Activated CD4-positive, alpha-beta T cell treated with anti-CD3 and anti-CD28 coated beads, Interleukin-2, amount 10 ng/mL, durations not matched to agents 24 days and 14 days (primary cell): ENCODE data around the gene DNAAF1. TPM values are rescaled to one million over a fixed set of nuclear protein-coding genes. Genes with fewer than 3 reads are reported as not detected.

Experiments
- DNase-seq: peaks from one replicate; pipeline ENCODE4 v3.0.0; 2022
- H3K27ac Mint-ChIP-seq: one replicate; pipeline ENCODE4 v1.8.0; 2022; ENCODE audit warnings: mild to moderate bottlenecking, mixed read lengths
- H3K27me3 Mint-ChIP-seq: one replicate; pipeline ENCODE4 v1.8.0; 2022; ENCODE audit warnings: mixed read lengths
- H3K36me3 Mint-ChIP-seq: one replicate; pipeline ENCODE4 v1.8.0; 2022; ENCODE audit warnings: low read depth, mild to moderate bottlenecking, mixed read lengths
- H3K4me1 Mint-ChIP-seq: one replicate; pipeline ENCODE4 v1.8.0; 2021; ENCODE audit warnings: mixed read lengths
- H3K4me3 Mint-ChIP-seq: one replicate; pipeline ENCODE4 v1.8.0; 2022; ENCODE audit warnings: mild to moderate bottlenecking, moderate library complexity, mixed read lengths
- H3K9me3 Mint-ChIP-seq: one replicate; pipeline ENCODE4 v1.8.0; 2021; ENCODE audit warnings: mixed read lengths
- intact Hi-C: fragments of 100-400 bp; cut with micrococcal nuclease; formaldehyde crosslinking; loops from one replicate; pipeline ENCODE4 v1.15.1; 2023
- total RNA-seq: library from RNA; stranded (reverse); gene quantifications from 2 replicates; pipeline ENCODE4 v1.2.3, GENCODE V29; 2022

The DNAAF1 gene
- total RNA-seq, 1 donor from 2014 or later: not detected

DNA sequence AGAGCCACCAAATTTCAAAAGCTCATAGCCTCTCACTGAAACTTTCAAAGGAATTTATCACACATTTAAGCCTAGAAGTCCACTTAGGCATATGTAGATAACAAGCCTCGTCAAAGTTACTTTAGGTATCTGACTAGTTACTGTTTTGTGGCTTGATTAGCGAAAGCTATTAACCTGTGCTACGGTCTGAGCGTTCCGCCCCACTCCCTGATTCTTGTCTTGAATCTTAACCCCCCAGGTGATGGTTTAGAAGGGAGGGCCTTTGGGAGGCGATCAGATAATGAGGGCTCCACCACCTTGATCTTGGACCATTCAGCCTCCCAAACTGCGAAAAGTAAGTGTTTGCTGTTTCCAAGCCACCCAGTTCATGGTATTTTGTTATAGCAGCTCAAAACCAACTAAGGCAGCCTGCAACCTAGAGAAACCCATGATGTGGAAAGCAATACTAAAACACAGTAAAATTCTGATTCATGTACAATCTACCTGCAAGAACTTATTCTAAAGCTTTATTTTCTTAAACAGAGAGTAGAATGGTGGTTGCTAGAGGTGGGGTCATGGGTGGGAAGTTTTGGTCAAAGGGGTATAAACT lies 7.2 kb upstream of the DNAAF1 start:
- peaks cover 24% of the 10 kb centered on the region for H3K4me1 Mint-ChIP-seq
- no peak for DNase-seq
- H3K27ac Mint-ChIP-seq: no peak overlapping the region
- H3K27me3 Mint-ChIP-seq: peaks cover 1% of the 10 kb centered on the region
- H3K9me3 Mint-ChIP-seq: no peaks in the 10 kb centered on the region
- intact Hi-C loops: loop anchor here (1.0 kb wide), 1 partner anchor 22 kb away; the partner anchor contains the start of gene MBTPS1
- peaks cover 3% of the 10 kb centered on the region for H3K36me3 Mint-ChIP-seq
- no peak overlapping the region for H3K4me3 Mint-ChIP-seq

DNA sequence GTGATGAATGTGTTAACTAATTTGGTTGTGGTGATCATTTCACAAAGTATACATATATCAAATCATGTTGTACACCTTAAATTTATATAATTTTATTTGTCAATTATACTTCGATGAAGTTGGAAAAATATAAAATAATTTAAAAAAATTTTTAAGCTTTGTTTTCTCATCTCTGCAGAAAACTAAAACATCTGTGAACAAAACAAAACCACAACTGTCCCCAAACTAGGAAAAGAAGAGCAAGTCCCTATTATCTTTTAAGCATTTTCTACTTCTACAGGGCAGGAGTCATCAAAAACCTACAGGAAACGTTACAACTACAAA lies 6.6 kb upstream of the DNAAF1 start:
- DNase-seq: no peak
- H3K4me3 Mint-ChIP-seq: no peak overlapping the region
- intact Hi-C loops: loop anchor here (1.0 kb wide), 1 partner anchor 22 kb away; the partner anchor contains the start of gene MBTPS1
- H3K27me3 Mint-ChIP-seq: peaks cover 5% of the 10 kb centered on the region
- no peaks in the 10 kb centered on the region for H3K9me3 Mint-ChIP-seq
- H3K36me3 Mint-ChIP-seq: peaks cover 3% of the 10 kb centered on the region
- H3K4me1 Mint-ChIP-seq: peaks cover 27% of the 10 kb centered on the region
- no peak overlapping the region for H3K27ac Mint-ChIP-seq

DNA sequence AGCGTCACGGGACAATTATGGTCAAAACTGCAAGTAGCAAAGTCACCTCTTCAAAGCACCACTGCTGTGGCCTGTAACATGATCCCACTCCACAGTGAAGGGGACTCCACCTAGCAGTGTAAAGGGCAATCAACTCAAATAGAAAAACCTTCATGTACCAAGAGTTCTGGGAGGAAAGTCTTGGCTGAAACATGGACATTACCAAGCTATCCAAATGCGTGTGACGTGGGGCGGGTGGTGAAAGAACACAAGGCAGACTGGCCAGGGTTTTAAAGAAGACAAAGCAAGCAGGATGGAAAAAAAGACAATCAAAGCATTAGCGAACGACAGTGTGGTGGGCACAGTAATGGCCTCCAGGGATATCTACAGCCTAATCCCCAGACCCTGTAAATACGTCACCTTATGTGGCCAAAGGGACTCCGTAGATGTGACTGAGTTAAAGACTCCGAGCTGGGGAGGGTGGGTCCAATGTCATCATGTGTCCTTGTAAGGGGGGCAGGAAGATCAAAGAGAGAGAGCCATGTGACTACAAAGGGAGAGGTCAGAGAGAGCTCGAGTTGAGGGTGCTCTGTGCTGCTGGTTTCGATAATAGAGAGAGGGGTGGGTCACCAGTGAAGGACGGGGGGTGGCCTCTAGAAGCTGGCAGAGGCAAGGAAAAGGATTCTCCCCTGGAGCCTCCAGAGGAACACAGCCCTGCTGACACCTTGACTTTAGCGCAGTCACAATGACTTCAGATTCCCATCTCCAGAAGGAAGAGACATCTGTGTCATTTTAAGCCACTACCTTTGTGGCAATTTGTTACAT lies 6.1 kb upstream of the DNAAF1 start:
- peaks cover 3% of the 10 kb centered on the region for H3K36me3 Mint-ChIP-seq
- peak overlapping the region; percentile 48 for H3K4me3 Mint-ChIP-seq
- peak overlapping the region; percentile 82 for H3K27ac Mint-ChIP-seq
- peaks cover 29% of the 10 kb centered on the region for H3K4me1 Mint-ChIP-seq
- H3K9me3 Mint-ChIP-seq: no peaks in the 10 kb centered on the region
- peak; percentile 74 for DNase-seq
- peaks cover 6% of the 10 kb centered on the region for H3K27me3 Mint-ChIP-seq
- intact Hi-C loops: loop anchor here (1.0 kb wide), 1 partner anchor 23 kb away; the partner anchor contains the start of gene MBTPS1

DNA sequence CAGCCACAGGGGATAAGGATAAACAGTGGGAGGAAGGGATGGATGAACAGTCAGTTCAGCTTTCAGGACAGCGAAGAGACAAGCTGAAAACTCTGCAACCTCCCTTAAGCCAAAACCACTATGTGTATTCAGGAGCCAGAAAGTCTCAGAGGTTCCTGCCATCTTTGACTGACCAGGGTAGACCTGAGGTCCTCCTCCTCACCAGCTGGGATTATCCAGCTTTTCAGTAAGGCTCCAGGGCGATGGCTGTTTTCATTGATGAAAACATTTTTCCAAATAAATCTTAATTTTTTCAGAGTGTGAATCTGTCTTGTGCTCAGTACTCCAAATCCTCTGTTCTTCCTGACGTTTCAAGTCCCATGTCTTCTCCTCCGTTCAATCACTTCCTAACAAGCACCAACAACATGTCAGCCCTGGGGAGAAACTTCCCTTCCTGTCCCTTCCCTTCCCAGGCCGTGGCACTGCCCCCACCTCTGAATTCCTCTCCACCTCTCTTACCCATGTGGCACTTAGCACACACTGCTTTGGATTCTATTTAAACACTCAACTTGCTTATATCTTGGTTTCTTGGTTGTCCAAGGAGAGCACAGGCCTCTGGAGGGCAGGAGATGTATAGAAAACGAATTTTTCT lies 5.4 kb upstream of the DNAAF1 start:
- Mint-ChIP-seq H3K4me3 (no peak overlapping the region), H3K27me3 (peaks cover 10% of the 10 kb centered on the region), H3K27ac (no peak overlapping the region), H3K36me3 (peaks cover 6% of the 10 kb centered on the region), H3K4me1 (peaks cover 32% of the 10 kb centered on the region), H3K9me3 (no peaks in the 10 kb centered on the region)
- intact Hi-C loops: no loop called here
- no peak for DNase-seq

DNA sequence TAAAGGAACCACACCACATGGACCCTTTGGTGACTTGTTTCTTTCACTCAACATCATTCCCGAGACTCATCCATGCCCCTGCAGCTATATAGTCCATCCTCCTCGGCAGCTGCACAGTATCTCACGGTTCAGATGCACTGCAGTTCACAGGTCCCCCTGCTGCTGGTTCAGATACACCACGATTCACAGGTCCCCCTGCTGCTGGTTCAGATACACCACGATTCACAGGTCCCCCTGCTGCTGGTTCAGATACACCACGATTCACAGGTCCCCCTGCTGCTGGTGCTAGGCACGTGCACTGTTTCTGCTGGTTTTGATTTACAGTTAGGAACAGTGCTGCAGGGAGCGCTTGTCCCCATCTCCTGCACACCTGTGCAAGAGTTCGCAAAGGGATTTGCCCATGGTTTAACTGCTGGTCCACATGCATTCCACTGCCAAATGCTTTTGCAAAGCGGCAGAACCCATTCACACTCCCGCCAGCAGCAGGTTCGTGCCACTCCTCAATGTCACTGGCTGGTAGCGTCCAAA lies 3.9 kb upstream of the DNAAF1 start:
- intact Hi-C loops: no loop called here
- Mint-ChIP-seq H3K36me3 (peaks cover 4% of the 10 kb centered on the region), H3K4me3 (no peak overlapping the region), H3K4me1 (peaks cover 30% of the 10 kb centered on the region), H3K27me3 (peaks cover 10% of the 10 kb centered on the region), H3K9me3 (no peaks in the 10 kb centered on the region), H3K27ac (no peak overlapping the region)
- DNase-seq: peak; percentile 69

DNA sequence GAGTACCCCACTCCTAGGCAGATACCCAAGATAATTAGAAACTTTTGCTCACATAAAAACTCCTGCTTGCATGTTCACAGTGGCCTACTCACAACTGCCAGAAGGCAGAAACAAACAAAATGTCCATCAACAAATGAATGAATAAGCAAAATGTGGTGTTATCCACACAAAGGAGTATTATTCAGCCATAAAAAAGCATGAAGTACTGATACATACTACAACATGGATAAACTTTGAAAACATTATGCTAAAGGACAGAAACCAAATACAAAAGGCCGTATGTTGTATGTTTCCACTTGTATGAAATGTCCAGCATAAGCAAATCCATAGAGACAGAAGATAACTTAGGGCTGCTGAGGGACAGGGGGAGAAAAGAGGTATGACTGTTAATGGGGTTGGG lies 2.0 kb upstream of the DNAAF1 start:
- intact Hi-C loops: no loop called here
- Mint-ChIP-seq H3K27ac (no peak overlapping the region), H3K9me3 (no peaks in the 10 kb centered on the region), H3K4me1 (peaks cover 23% of the 10 kb centered on the region), H3K4me3 (peak overlapping the region; percentile 43), H3K36me3 (peaks cover 4% of the 10 kb centered on the region), H3K27me3 (peaks cover 16% of the 10 kb centered on the region)
- no peak for DNase-seq

DNA sequence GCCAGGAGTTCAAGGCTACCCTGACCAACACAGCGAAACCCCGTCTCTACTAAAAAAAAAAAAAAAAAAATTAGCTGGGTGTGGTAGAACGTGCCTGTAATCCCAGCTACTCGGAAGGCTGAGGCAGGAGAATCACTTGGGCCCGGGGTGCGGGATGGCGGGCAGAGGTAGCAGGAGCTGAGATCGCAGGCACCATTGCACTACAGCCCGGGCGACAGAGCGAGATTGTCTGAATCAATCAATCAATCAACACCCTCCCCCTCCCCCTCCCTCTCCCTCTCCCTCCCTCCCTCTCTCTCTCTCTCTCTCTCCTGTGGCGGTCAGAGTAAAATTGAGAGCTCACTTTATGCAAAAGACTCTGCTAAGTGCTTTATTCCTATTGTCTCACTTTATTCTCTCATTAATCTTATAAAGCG lies 1.3 kb upstream of the DNAAF1 start:
- Mint-ChIP-seq H3K27ac (peak overlapping the region; percentile 86), H3K4me1 (peaks cover 20% of the 10 kb centered on the region), H3K4me3 (peak overlapping the region; percentile 94), H3K9me3 (no peaks in the 10 kb centered on the region), H3K27me3 (peaks cover 16% of the 10 kb centered on the region), H3K36me3 (peaks cover 4% of the 10 kb centered on the region)
- intact Hi-C loops: loop anchor here (2.0 kb wide), 1 partner anchor 59 kb away; no protein-coding TSS in a partner anchor
- no peak for DNase-seq

DNA sequence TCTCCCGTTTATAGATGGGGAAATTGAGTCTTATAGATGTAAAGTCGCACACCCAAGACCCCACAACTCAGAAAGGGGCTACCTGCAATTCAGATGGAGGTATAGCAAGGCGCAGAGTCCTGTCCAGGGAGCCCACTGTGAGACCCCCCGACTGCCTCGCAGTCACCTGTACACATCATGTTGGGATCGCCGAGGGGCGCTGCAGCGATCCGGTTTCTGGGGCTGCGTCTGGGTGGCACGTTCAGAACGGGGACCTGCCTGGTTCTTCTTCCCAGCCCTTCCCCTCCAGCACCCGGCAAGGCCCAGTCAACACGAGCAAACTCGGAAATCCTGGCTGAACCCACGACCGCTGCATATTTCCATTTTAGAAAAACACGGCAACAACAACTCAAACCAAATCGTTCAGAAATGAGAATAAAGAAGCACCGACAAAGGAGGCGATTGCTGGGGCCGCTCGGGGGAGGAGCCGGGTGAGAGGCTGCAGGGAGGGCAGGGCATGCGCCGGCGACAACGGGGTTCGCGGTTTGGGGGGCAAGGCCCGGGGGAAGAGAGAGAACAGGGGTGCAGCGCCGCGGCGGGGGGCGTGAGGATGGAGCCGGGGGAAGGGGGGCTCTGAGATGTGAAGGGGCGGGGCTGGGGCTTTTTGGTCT lies 774 bp upstream of the DNAAF1 start:
- Mint-ChIP-seq H3K27me3 (peaks cover 16% of the 10 kb centered on the region), H3K27ac (peak overlapping the region; percentile 86), H3K4me3 (peak overlapping the region; percentile 94), H3K36me3 (peaks cover 3% of the 10 kb centered on the region), H3K9me3 (no peaks in the 10 kb centered on the region), H3K4me1 (peaks cover 14% of the 10 kb centered on the region)
- intact Hi-C loops: loop anchor here (2.0 kb wide), 1 partner anchor 60 kb away; no protein-coding TSS in a partner anchor
- peak; percentile 86 for DNase-seq

DNA sequence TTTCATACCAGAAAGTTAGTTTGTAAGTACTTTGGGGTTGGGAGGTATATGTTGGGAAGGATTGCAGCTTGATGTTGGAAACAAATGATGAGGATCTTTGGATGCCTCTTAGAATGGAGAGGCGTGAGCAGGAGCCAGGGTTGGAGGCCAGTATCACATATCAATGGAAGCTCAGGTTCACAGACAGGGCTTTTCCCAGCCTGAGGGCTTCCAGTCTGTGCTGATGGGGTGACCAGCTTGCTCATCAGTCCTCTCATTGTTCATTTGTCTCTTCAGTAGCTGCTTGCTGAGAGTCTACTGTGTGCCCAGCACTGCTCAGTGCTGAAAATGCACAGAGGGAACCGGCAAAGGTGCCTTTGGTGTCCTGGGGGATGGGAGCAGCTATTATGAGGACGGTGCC lies 5.8 kb downstream of the DNAAF1 start:
- intact Hi-C loops: no loop called here
- H3K9me3 Mint-ChIP-seq: no peaks in the 10 kb centered on the region
- H3K27me3 Mint-ChIP-seq: peaks cover 16% of the 10 kb centered on the region
- no peak overlapping the region for H3K4me3 Mint-ChIP-seq
- H3K27ac Mint-ChIP-seq: no peak overlapping the region
- no peaks in the 10 kb centered on the region for H3K4me1 Mint-ChIP-seq
- no peaks in the 10 kb centered on the region for H3K36me3 Mint-ChIP-seq
- DNase-seq: no peak

DNA sequence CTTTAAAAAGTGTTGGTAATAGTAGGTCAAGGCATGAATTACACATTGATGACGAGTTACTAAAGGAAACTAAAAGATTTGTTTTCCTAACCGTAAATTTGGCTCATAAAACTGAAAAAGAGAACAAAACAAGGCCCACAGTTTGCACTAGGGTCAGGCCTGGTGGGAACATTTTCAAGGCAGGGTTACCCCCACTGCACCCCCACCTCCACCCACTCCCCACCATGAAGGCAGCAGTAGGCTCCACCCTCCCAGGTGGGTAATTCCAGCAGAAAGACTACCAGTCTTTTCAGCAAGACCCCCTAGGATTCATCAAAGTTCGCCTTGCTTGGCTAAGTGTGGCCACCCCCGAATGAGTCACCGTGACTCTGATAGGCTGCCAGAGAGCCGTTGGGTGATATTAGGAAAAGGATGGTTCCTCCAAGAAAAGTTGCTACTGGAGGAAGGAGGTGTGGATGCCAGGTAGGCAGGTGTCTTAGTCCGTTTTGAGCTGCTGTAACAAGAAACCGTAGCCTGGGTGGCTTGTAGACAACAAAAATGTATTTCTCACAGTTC lies 8.6 kb downstream of the DNAAF1 start:
- Mint-ChIP-seq H3K27me3 (peaks cover 19% of the 10 kb centered on the region), H3K27ac (no peak overlapping the region), H3K4me3 (no peak overlapping the region)

DNA sequence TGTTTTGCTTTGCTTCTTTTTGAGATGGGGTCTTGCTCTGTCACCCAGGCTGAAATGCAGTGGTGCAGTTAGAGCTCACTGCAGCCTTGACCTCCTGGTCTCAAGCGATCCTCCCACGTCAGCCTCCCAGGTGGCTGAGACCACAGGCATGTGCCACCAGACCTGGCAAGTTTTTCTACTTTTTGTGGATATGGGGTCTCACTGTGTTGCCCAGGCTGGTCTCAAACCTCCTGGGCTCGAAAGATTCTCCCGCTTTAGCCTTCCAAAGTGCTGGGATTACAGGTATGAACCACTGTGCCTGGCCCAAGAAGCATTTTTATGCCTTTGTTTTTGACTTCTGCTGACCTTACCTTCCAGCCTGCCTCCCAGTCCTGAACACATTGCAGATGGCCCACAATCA lies 10.1 kb downstream of the DNAAF1 start:
- Mint-ChIP-seq H3K36me3 (no peaks in the 10 kb centered on the region), H3K27ac (no peak overlapping the region), H3K4me3 (no peak overlapping the region), H3K9me3 (no peaks in the 10 kb centered on the region), H3K27me3 (peaks cover 25% of the 10 kb centered on the region), H3K4me1 (no peaks in the 10 kb centered on the region)
- no peak for DNase-seq
- intact Hi-C loops: no loop called here

More for the DNA sequence above, 8.6 kb downstream of the DNAAF1 start:
- H3K4me1 Mint-ChIP-seq: no peaks in the 10 kb centered on the region
- no peak for DNase-seq
- no peaks in the 10 kb centered on the region for H3K9me3 Mint-ChIP-seq
- no peaks in the 10 kb centered on the region for H3K36me3 Mint-ChIP-seq
- intact Hi-C loops: no loop called here

DNA sequence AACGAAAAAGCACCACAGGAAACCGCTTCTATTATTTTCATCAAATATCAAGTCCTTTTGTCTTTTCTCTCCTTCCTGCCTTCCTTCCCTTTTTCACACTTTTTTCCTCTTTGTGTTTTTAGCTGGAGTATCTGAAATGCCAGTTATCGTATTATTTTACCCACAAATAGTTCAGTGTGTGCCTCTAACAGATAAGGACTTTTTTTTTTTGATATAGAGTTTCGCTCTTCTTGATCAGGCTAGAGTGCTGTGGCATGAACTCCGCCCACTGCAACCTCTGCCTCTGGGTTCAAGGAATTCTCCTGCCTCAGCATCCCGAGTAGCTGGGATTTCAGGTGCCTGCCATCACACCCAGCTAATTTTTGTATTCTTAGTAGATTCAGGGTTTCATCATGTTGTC lies 10.7 kb downstream of the DNAAF1 start:
- no peak for DNase-seq
- Mint-ChIP-seq H3K9me3 (no peaks in the 10 kb centered on the region), H3K27me3 (peaks cover 24% of the 10 kb centered on the region), H3K36me3 (no peaks in the 10 kb centered on the region), H3K4me3 (no peak overlapping the region), H3K4me1 (no peaks in the 10 kb centered on the region), H3K27ac (no peak overlapping the region)
- intact Hi-C loops: no loop called here

DNA sequence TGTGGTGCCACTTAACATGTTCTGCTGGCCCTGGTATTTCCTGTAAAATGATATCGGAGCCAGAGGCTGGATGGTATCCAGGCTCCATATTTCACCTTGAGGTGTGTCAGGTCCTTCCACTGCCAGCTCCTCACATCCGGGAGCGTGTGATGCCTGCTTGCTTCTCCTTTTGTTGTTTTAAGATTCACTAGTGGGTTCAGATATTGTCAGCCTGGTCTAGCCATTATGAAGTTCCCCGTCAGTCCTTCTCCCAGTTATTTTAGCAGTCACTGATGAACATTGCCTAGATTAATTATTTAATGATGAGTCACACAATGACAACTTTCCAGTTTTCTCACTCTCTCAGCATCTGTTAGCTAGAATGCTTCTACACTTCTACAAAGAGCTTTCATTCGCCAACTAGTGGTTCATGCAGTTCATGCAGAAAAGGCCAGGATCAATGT lies 11.3 kb downstream of the DNAAF1 start:
- intact Hi-C loops: no loop called here
- H3K36me3 Mint-ChIP-seq: no peaks in the 10 kb centered on the region
- no peaks in the 10 kb centered on the region for H3K4me1 Mint-ChIP-seq
- peaks cover 20% of the 10 kb centered on the region for H3K27me3 Mint-ChIP-seq
- no peak overlapping the region for H3K27ac Mint-ChIP-seq
- no peak overlapping the region for H3K4me3 Mint-ChIP-seq
- H3K9me3 Mint-ChIP-seq: no peaks in the 10 kb centered on the region
- DNase-seq: no peak
